GM12878 (cell line): ENCODE results near the gene HNRNPCL1. TPM values are rescaled to one million over a fixed set of nuclear protein-coding genes. Genes with fewer than 3 reads are reported as not detected.

Source experiments
- ATAC-seq: fragments of 200-7000 bp; cut with Tn5 transposase; 3 replicates; pipeline ENCODE4 v1.9.1; 2020; ENCODE audit warnings: mild to moderate bottlenecking, moderate library complexity
- BruUV-seq: library from RNA; stranded (reverse); fragments of 400-500 nt; replicated peaks from 2 replicates; lab custom pipeline; 2021; lab: Mats Ljungman, UMichigan
- CTCF ChIA-PET: fragments of 300-600 bp; sonication (Branson Sonifier 250); formaldehyde crosslinking; extraction: SDS; loops from one replicate; lab custom pipeline; 2021; ENCODE audit warnings: inconsistent platforms; lab: Yijun Ruan, JAX
- POLR2A ChIA-PET: fragments of 350-600 bp; formaldehyde crosslinking; extraction: SDS; loops from one replicate; lab custom pipeline; 2021; ENCODE audit warnings: inconsistent platforms; lab: Charles Lee
- RAD21 ChIA-PET: fragments of 300-600 bp; sonication (Branson Sonifier 250); formaldehyde crosslinking; loops from one replicate; lab custom pipeline; 2023; ENCODE audit warnings: antibody characterized with exemption; ENCODE audit not compliant: unreplicated experiment; lab: Charles Lee
- SMC1A ChIA-PET: fragments of 300-600 bp; sonication (Branson Sonifier 250); formaldehyde crosslinking; loops from one replicate; lab custom pipeline; 2023; ENCODE audit not compliant: unreplicated experiment, uncharacterized antibody; lab: Charles Lee
- DNase-seq: peaks from one replicate; pipeline ENCODE4 v3.0.0-alpha.2; 2011; ENCODE audit warnings: low read depth, low spot score
- FAIRE-seq: peaks from 3 replicates; lab custom pipeline; 2011; peaks lifted over from hg19 to GRCh38; lab: Jason Lieb, UNC
- H2AFZ ChIP-seq: 2 replicates; pipeline ENCODE4 v1.6.0; 2011; ENCODE audit warnings: low read depth, low read length, control low read depth; ENCODE audit not compliant: control insufficient read depth
- H3K27ac ChIP-seq: 2 replicates; pipeline ENCODE4 v1.5.1; 2011; ENCODE audit warnings: control low read depth; ENCODE audit not compliant: control insufficient read depth, insufficient read depth
- H3K27me3 ChIP-seq, 2 experiments: replicated peaks in 1 of 2; 2 replicates each; pipeline versions ENCODE4 v1.6.0 to v1.6.1; 2011; ENCODE audit warnings: low read length in 1 of 2; ENCODE audit not compliant: control insufficient read depth in 2 of 2, insufficient read depth in 2 of 2
- H3K36me3 ChIP-seq, 2 experiments: 2 replicates each; pipeline ENCODE4 v1.5.1; 2011; ENCODE audit warnings: low read length in 1 of 2; ENCODE audit not compliant: control insufficient read depth in 2 of 2, insufficient read depth in 2 of 2
- H3K4me1 ChIP-seq: 2 replicates; pipeline ENCODE4 v1.6.1; 2011; ENCODE audit warnings: mild to moderate bottlenecking, low read length, moderate library complexity, mixed read lengths; ENCODE audit not compliant: control insufficient read depth, insufficient read depth
- H3K4me2 ChIP-seq: 2 replicates; pipeline ENCODE4 v1.6.0; 2011; ENCODE audit warnings: control low read depth; ENCODE audit not compliant: control insufficient read depth, insufficient read depth
- H3K4me3 ChIP-seq: fragments of 200-600 bp; sonication (generic); 2 replicates; pipeline ENCODE4 v1.5.1; 2016
- H3K79me2 ChIP-seq: 2 replicates; pipeline ENCODE4 v1.6.0; 2011; ENCODE audit warnings: low read length; ENCODE audit not compliant: control insufficient read depth, insufficient read depth
- H3K9ac ChIP-seq: 2 replicates; pipeline ENCODE4 v1.8.0; 2011; ENCODE audit warnings: low read length, control low read depth, mixed read lengths; ENCODE audit not compliant: control insufficient read depth, insufficient read depth
- H3K9me3 ChIP-seq: replicated peaks from 3 replicates; pipeline ENCODE4 v1.5.1; 2011; ENCODE audit warnings: mild to moderate bottlenecking, low read length; ENCODE audit not compliant: control insufficient read depth, insufficient read depth
- H4K20me1 ChIP-seq: 2 replicates; pipeline ENCODE4 v1.6.0; 2011; ENCODE audit not compliant: control insufficient read depth, insufficient read depth
- ATF7 ChIP-seq: fragments of 450-650 bp; IDR thresholded peaks from 2 replicates; pipeline ENCODE4 v1.6.1; 2016; ENCODE audit warnings: low read depth, mild to moderate bottlenecking
- CHD4 ChIP-seq: fragments of 200-600 bp; sonication (generic); IDR thresholded peaks from 2 replicates; pipeline ENCODE4 v1.6.1; 2016; ENCODE audit warnings: mild to moderate bottlenecking
- CTCF ChIP-seq, 3 experiments: IDR thresholded peaks in 2 of 3; conservative IDR thresholded peaks in 1 of 3; 2 replicates each; pipeline ENCODE4 v1.5.1; 2011; ENCODE audit warnings: low read depth in 3 of 3, low read length in 3 of 3, mild to moderate bottlenecking in 3 of 3, control low read depth in 2 of 3, moderate library complexity in 2 of 3, inconsistent platforms in 1 of 3, mixed read lengths in 1 of 3; ENCODE audit not compliant: control insufficient read depth in 2 of 3, insufficient read depth in 1 of 3; ENCODE audit errors: extremely low read depth in 1 of 3
- E2F4 ChIP-seq: IDR thresholded peaks from 2 replicates; pipeline ENCODE4 v1.6.1; 2012; ENCODE audit warnings: low read depth, low read length, improper control_type of control experiment
- ESRRA ChIP-seq: IDR thresholded peaks from 2 replicates; pipeline ENCODE4 v1.6.1; 2012; ENCODE audit warnings: mild to moderate bottlenecking, low read length, improper control_type of control experiment
- MXI1 ChIP-seq: fragments of 150-350 bp; IDR thresholded peaks from 2 replicates; pipeline ENCODE4 v1.6.1; 2011; ENCODE audit warnings: low read depth, mild to moderate bottlenecking, inconsistent platforms, low read length, improper control_type of control experiment
- PRDM15 ChIP-seq: fragments of 450-650 bp; formaldehyde crosslinking; IDR thresholded peaks from 2 replicates; pipeline ENCODE4 v1.4.0; 2020; ENCODE audit warnings: mild to moderate bottlenecking, moderate library complexity
- SIX5 ChIP-seq: IDR thresholded peaks from 2 replicates; pipeline ENCODE4 v1.6.1; 2011; ENCODE audit warnings: mild to moderate bottlenecking, low read depth, low read length, moderate library complexity; ENCODE audit not compliant: severe bottlenecking
- SPI1 ChIP-seq: IDR thresholded peaks from 2 replicates; pipeline ENCODE4 v1.6.1; 2011; ENCODE audit warnings: low read depth, mild to moderate bottlenecking, low read length, moderate library complexity, borderline replicate concordance; ENCODE audit not compliant: insufficient read depth
- SREBF2 ChIP-seq: IDR thresholded peaks from 2 replicates; pipeline ENCODE4 v1.6.1; 2012; ENCODE audit warnings: mild to moderate bottlenecking, low read length
- WRNIP1 ChIP-seq: IDR thresholded peaks from 2 replicates; pipeline ENCODE4 v1.6.1; 2011; ENCODE audit warnings: low read depth, low read length, improper control_type of control experiment, borderline replicate concordance
- WGBS: methylation state at CpG from one replicate; pipeline ENCODE4 v1.1.6; 2016; ENCODE audit warnings: low lambda C conversion rate; ENCODE audit not compliant: insufficient replicate concordance, insufficient coverage; ENCODE audit errors: missing lambda C conversion rate; 5-methylcytosine and 5-hydroxymethylcytosine counted together
- in situ Hi-C: fragments of 300-500 bp; cut with MboI; formaldehyde crosslinking; loops from 9 replicates; pipeline ENCODE4 v1.14.3; 2018; ENCODE audit warnings: mixed read lengths
- intact Hi-C: fragments of 100-400 bp; cut with micrococcal nuclease; formaldehyde crosslinking; loops from one replicate; pipeline ENCODE4 v1.14.2; 2022; ENCODE audit not compliant: unreplicated experiment
- polyA plus RNA-seq, 11 experiments: library from polyadenylated mRNA; depleted of rRNA in 4 of 11; unstranded in 6 of 11; stranded (reverse) in 5 of 11; fragments of >200 nt; fragmentation: Nextera tagmentation in 4 of 11; fragmentation: Illumina TruSeq in 1 of 11; extraction: Ambion mirVana in 4 of 11; extraction: Trizol in 1 of 11; gene quantifications; 1 replicate in 1 of 11; 2 replicates in 10 of 11; pipeline versions ENCODE4 v1.2.1 to v1.2.3, GENCODE V29; 2011 to 2016; ENCODE audit warnings: inconsistent platforms in 2 of 11, missing spikeins in 2 of 11, low read depth in 1 of 11
- total RNA-seq, 4 experiments: library from RNA; depleted of rRNA in 3 of 4; stranded (reverse); fragments of >200 nt in 3 of 4; fragmentation: Illumina TruSeq in 1 of 4; extraction: Trizol in 1 of 4; gene quantifications; 2 replicates each; pipeline versions ENCODE4 v1.2.1 to v1.2.3, GENCODE V29; 2013 to 2021

HNRNPCL1 gene
- total and polyA plus RNA-seq, 10 of the 15 experiments (the other 5 are each of a cell fraction or from before 2014, with no cell fraction given), result not detected

GRCh38 chr1:12799730-12800129 lies 48.8 kb downstream of the HNRNPCL1 start:
- in situ Hi-C loops (loop anchor here (25.0 kb wide), 1 partner anchor 438 kb away; the partner anchor contains the start of gene PRAMEF18), intact Hi-C loops (no loop called here)
- H3K4me1 ChIP-seq, result no peaks in the 10 kb centered on the region
- no peaks in the 10 kb centered on the region for H3K27me3 ChIP-seq
- SMC1A ChIA-PET, result no interaction called here
- POLR2A ChIA-PET, result no interaction called here
- H3K79me2 ChIP-seq, result no peaks in the 10 kb centered on the region
- ATAC-seq (no peak), DNase-seq (no peak), FAIRE-seq (no peak)
- H3K9me3 ChIP-seq, result no peaks in the 10 kb centered on the region
- H3K36me3 ChIP-seq, result no peaks in the 10 kb centered on the region
- TF ChIP-seq SREBF2, result no peak
- TF ChIP-seq ESRRA, result no peak
- peak; percentile 68 for TF ChIP-seq SPI1
- no peak for TF ChIP-seq ATF7
- CTCF ChIA-PET, result no interaction called here
- no peak overlapping the region for H3K9ac ChIP-seq
- no peaks in the 10 kb centered on the region for H4K20me1 ChIP-seq
- RAD21 ChIA-PET, result no interaction called here
- BruUV-seq, result no TSS peak
- WGBS, result 24% methylated on average over 2 of the region's 2 CpGs
- H3K27ac ChIP-seq, result no peak overlapping the region
- H3K4me2 ChIP-seq, result no peak overlapping the region
- H3K4me3 ChIP-seq, result no peak overlapping the region
- H2AFZ ChIP-seq, result no peak overlapping the region

- H4K20me1 ChIP-seq, result no peaks in the 10 kb centered on the region
- H3K9ac ChIP-seq, result no peak overlapping the region
- H3K27ac ChIP-seq, result no peak overlapping the region
- no peaks in the 10 kb centered on the region for H3K79me2 ChIP-seq
- 0% methylated on average over 4 of the region's 4 CpGs for WGBS
- no peaks in the 10 kb centered on the region for H3K4me1 ChIP-seq
- no peak for ATAC-seq
- DNase-seq, result no peak
- H3K4me2 ChIP-seq, result no peak overlapping the region
- FAIRE-seq, result no peak
- no peaks in the 10 kb centered on the region for H3K9me3 ChIP-seq
- BruUV-seq, result no TSS peak
- ChIA-PET CTCF (no interaction called here), SMC1A (no interaction called here), RAD21 (no interaction called here), POLR2A (no interaction called here)
- intact Hi-C loops (no loop called here), in situ Hi-C loops (no loop called here)
- no peak overlapping the region for H3K4me3 ChIP-seq
- no peak overlapping the region for H2AFZ ChIP-seq
- no peaks in the 10 kb centered on the region for H3K27me3 ChIP-seq
- no peaks in the 10 kb centered on the region for H3K36me3 ChIP-seq
- TF ChIP-seq CHD4 (no peak), E2F4 (no peak), WRNIP1 (no peak), CTCF (IDR thresholded peaks at IDR 0.05 in 2 of 3, conservative IDR thresholded peaks at IDR 0.05 in 1 of 3; ENCODE audit: control insufficient read depth in 2 of 3, extremely low read depth in 1 of 3, insufficient read depth in 1 of 3, low read depth in 3 of 3, low read length in 3 of 3) (no peak), PRDM15 (CRISPR knock-in tag) (no peak), MXI1 (no peak), SIX5 (no peak)
Observed at GRCh38 chr1:12798911-12799310, 49.6 kb downstream of the HNRNPCL1 start.
